ENCODE data around the gene OSBP2.

Gene OSBP2

GRCh38 chr22:30892286-30892685 is 197.6 kb downstream of the OSBP2 start:
- Histone ChIP-seq H3K36me3 (replicated peaks) (no peaks in the 10 kb centered on the region), H3K9me3 (no peaks in the 10 kb centered on the region), H3K4me3 (no peak overlapping the region), H3K27me3 (ENCODE audit: low read depth) (no peaks in the 10 kb centered on the region), H3K4me1 (no peaks in the 10 kb centered on the region)
- in situ Hi-C loops (cut with MboI; ENCODE audit: low sequenced_read_pairs) = no loop called here
- no peak for DNase-seq (ENCODE audit: low spot score in 2 of 2)

GRCh38 chr22:30892731-30893221 is 198.1 kb downstream of the OSBP2 start:
- Histone ChIP-seq H3K9me3 (no peaks in the 10 kb centered on the region), H3K27me3 (ENCODE audit: low read depth) (no peaks in the 10 kb centered on the region), H3K4me1 (no peaks in the 10 kb centered on the region), H3K4me3 (no peak overlapping the region), H3K36me3 (replicated peaks) (no peaks in the 10 kb centered on the region)
- in situ Hi-C loops (cut with MboI; ENCODE audit: low sequenced_read_pairs) = no loop called here
- DNase-seq (ENCODE audit: low spot score in 2 of 2) = peak in 1 of 2 experiments; percentile 3

DNA sequence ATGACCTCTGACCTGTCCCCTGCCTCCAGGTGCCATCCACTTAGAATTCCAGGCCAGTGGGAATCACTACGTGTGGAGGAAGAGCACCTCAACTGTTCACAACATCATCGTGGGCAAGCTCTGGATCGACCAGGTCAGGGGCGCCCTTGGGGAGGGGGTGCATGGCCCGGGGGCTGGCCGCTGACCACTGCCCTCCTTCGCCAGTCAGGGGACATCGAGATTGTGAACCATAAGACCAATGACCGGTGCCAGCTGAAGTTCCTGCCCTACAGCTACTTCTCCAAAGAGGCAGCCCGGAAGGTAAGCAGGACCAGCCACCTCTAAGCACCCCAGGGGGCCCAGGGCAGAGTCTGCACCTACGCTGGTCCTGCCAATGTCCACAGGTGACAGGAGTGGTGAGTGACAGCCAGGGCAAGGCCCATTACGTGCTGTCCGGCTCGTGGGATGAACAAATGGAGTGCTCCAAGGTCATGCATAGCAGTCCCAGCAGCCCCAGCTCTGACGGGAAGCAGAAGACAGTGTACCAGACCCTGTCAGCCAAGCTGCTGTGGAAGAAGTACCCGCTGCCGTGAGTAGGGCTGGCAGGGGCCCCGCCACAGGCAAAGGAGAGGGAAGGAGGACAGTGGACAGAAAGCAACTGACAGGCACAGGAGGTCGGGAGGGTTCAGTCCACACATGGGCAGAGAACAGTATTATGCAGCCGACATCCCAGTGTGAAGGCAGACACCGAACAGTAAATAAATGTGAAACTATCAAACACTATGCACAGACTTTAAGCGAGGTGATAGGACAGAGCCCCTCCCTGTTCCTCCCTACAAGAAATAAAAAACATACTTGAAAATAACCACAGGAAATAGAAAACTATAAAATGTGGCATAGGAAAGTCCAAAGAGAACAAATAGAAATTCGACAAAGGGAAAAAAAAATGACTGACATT is 199.0 kb downstream of the OSBP2 start:
- in situ Hi-C loops (cut with MboI; ENCODE audit: low sequenced_read_pairs) = no loop called here
- Histone ChIP-seq H3K27me3 (ENCODE audit: low read depth) (no peaks in the 10 kb centered on the region), H3K36me3 (replicated peaks) (no peaks in the 10 kb centered on the region), H3K9me3 (no peaks in the 10 kb centered on the region), H3K4me3 (no peak overlapping the region), H3K4me1 (no peaks in the 10 kb centered on the region)
- DNase-seq (ENCODE audit: low spot score in 2 of 2) = no peak

- in situ Hi-C loops (cut with MboI; ENCODE audit: low sequenced_read_pairs) = no loop called here
- Histone ChIP-seq H3K4me1 (no peaks in the 10 kb centered on the region), H3K36me3 (replicated peaks) (no peaks in the 10 kb centered on the region), H3K9me3 (no peaks in the 10 kb centered on the region), H3K27me3 (ENCODE audit: low read depth) (no peaks in the 10 kb centered on the region), H3K4me3 (no peak overlapping the region)
- DNase-seq (ENCODE audit: low spot score in 2 of 2) = no peak
Measured at GRCh38 chr22:30894371-30894740, 199.7 kb downstream of the OSBP2 start.

DNA sequence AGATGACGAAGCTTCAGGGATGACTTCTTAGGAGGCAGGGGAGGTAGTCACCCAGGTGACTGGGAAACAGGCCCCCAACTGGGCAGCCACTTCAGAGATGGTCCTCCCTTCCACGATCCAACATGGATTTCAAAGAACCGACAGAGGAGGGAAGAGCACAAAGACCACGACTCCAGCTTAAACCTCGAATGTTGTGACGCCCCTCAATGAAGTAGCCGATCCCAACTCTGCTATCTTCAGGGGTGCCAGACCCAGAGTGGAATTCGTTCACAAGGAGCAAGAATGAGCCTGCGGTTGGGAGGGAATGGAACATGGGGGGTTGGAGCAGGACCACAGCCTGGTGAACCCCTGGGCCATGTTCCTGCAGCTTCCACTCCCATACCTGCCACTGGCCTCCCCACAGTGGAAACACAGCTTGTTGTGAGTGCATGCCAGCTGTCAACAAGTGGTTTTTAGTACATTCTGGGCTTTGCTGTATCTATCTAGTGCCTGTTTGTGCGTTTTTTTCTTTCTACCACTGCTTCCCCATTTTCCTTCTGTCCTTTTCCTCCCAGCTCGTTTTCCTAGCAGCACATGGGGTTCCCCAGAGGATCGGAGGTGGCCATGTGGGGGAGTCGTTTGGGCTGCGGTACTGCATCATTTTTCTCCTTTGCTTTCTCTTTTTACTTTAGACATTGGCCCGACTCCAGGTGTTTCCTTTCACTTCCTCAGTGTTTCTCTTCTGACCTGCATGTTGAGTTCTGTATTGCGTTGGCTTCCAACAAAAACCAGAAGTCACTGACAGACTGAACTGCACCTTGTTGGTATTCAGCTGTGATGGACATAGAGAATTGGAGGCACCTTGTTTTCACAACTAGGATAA is 208.1 kb downstream of the OSBP2 start:
- H3K9me3 ChIP-seq = no peaks in the 10 kb centered on the region
- H3K4me3 ChIP-seq = no peak overlapping the region
- no peaks in the 10 kb centered on the region for H3K4me1 ChIP-seq
- H3K36me3 ChIP-seq (replicated peaks) = no peaks in the 10 kb centered on the region
- DNase-seq (ENCODE audit: low spot score in 2 of 2) = no peak
- H3K27me3 ChIP-seq (ENCODE audit: low read depth) = no peaks in the 10 kb centered on the region
- in situ Hi-C loops (cut with MboI; ENCODE audit: low sequenced_read_pairs) = no loop called here

DNA sequence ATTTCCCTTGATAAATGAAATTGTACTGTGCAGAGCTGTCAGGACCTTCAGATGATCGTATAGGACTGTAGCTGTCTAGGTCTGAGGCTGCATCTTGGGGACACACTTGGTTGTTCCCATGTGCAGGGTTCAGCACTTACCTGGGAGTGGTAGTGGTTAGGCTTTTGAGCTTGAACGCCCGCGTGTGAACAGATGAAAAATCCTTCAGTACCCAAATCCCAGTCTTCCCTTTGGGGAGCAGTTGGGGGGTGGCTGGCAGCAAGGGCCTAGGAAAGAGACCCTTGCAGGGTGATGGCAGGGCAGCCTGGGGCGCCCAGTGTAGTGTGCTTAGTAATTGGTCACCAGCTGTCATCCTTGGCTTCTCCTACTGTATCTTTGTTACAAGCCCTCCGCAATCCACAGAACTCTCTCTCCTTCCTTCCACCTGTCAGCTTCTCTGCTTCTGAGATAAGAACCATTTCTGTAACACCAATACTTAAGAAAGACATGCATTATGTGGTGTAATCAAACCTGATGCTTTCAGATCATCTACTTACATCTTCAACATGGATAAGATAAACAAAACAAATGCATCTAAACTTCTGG is 209.3 kb downstream of the OSBP2 start:
- in situ Hi-C loops (cut with MboI; ENCODE audit: low sequenced_read_pairs) = no loop called here
- Histone ChIP-seq H3K4me3 (no peak overlapping the region), H3K36me3 (replicated peaks) (no peaks in the 10 kb centered on the region), H3K9me3 (no peaks in the 10 kb centered on the region), H3K4me1 (no peaks in the 10 kb centered on the region), H3K27me3 (ENCODE audit: low read depth) (no peaks in the 10 kb centered on the region)
- no peak for DNase-seq (ENCODE audit: low spot score in 2 of 2)

DNA sequence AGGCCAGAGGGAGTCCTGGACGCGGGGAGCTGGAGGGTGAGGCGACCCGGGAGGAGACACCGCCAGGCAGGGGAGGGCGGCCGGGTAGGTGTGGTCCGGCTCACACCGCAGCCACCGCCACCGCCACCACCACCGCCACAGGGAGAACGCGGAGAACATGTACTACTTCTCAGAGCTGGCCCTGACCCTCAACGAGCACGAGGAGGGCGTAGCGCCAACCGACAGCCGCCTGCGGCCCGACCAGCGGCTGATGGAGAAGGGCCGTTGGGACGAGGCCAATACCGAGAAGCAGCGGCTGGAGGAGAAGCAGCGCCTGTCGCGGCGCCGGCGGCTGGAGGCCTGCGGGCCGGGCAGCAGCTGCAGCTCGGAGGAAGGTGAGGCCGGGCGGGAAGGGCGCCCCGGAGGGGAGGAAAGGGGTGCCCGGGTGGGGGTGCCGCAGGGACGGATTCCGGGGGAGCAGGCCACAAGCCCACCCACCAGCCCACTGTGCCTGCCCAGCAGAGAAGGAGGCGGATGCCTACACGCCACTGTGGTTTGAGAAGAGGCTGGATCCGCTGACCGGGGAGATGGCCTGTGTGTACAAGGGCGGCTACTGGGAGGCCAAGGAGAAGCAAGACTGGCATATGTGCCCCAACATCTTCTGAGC is 211.1 kb downstream of the OSBP2 start:
- H3K36me3 ChIP-seq (replicated peaks) = no peaks in the 10 kb centered on the region

DNA sequence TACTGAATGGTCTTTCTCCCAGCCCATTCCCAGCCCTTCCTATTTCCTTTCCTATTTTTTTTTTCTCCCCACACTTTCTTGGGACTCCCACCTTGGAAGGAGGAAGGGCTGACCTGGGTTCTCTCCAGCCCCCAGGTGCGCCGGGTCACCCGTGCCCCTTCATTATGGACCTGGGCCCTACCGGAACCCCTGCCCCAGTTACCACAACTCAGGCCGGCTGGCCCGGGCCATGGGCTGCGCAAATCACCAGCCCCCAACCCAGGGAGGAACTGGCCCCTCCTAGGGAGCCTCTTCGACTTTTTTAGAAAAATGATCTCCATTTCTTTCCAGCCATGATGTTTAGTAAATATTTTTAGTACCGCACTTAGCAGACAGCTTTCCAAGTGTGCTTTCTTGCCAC is 211.7 kb downstream of the OSBP2 start:
- Histone ChIP-seq H3K9me3 (no peaks in the 10 kb centered on the region), H3K4me1 (no peaks in the 10 kb centered on the region), H3K36me3 (replicated peaks) (no peaks in the 10 kb centered on the region), H3K4me3 (no peak overlapping the region), H3K27me3 (ENCODE audit: low read depth) (no peaks in the 10 kb centered on the region)
- no peak for DNase-seq (ENCODE audit: low spot score in 2 of 2)
- in situ Hi-C loops (cut with MboI; ENCODE audit: low sequenced_read_pairs) = no loop called here

More for the DNA sequence above, 211.1 kb downstream of the OSBP2 start:
- Histone ChIP-seq H3K4me1 (no peaks in the 10 kb centered on the region), H3K27me3 (ENCODE audit: low read depth) (no peaks in the 10 kb centered on the region), H3K4me3 (no peak overlapping the region), H3K9me3 (no peaks in the 10 kb centered on the region)
- DNase-seq (ENCODE audit: low spot score in 2 of 2) = no peak
- in situ Hi-C loops (cut with MboI; ENCODE audit: low sequenced_read_pairs) = no loop called here

GRCh38 chr22:30906946-30907345 is 212.3 kb downstream of the OSBP2 start:
- Histone ChIP-seq H3K27me3 (ENCODE audit: low read depth) (no peaks in the 10 kb centered on the region), H3K9me3 (no peaks in the 10 kb centered on the region), H3K4me3 (no peak overlapping the region), H3K36me3 (replicated peaks) (no peaks in the 10 kb centered on the region), H3K4me1 (no peaks in the 10 kb centered on the region)
- DNase-seq (ENCODE audit: low spot score in 2 of 2) = no peak
- in situ Hi-C loops (cut with MboI; ENCODE audit: low sequenced_read_pairs) = no loop called here

GRCh38 chr22:30908051-30908461 is 213.4 kb downstream of the OSBP2 start:
- Histone ChIP-seq H3K9me3 (no peaks in the 10 kb centered on the region), H3K4me3 (no peak overlapping the region), H3K4me1 (no peaks in the 10 kb centered on the region), H3K27me3 (ENCODE audit: low read depth) (no peaks in the 10 kb centered on the region), H3K36me3 (replicated peaks) (no peaks in the 10 kb centered on the region)
- no peak for DNase-seq (ENCODE audit: low spot score in 2 of 2)
- in situ Hi-C loops (cut with MboI; ENCODE audit: low sequenced_read_pairs) = no loop called here

DNA sequence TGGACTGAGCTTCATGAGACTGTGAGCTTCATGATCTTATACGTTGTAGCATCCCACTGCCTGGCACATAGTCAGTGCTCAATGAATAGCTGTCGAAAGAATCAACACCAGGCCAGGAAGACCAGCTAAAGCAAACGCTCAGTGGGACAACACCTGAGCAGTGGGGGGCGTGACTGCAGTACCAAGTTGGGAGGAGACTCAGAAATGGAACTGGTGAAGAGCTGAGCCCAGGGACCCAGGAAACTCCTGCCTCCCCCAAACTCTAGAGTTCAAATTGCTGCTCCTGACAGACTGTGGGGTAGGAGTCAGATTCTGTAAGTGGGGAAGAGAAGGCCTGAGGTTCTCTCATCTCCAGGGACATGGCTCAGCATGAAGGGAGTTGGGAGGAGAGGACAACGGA is 214.6 kb downstream of the OSBP2 start:
- no peaks in the 10 kb centered on the region for H3K9me3 ChIP-seq
- in situ Hi-C loops (cut with MboI; ENCODE audit: low sequenced_read_pairs) = no loop called here
- H3K4me1 ChIP-seq = no peaks in the 10 kb centered on the region
- H3K27me3 ChIP-seq (ENCODE audit: low read depth) = no peaks in the 10 kb centered on the region
- no peak for DNase-seq (ENCODE audit: low spot score in 2 of 2)
- no peak overlapping the region for H3K4me3 ChIP-seq
- H3K36me3 ChIP-seq (replicated peaks) = no peaks in the 10 kb centered on the region

GRCh38 chr22:30910358-30910757 is 215.7 kb downstream of the OSBP2 start:
- Histone ChIP-seq H3K36me3 (replicated peaks) (no peaks in the 10 kb centered on the region), H3K9me3 (no peaks in the 10 kb centered on the region), H3K27me3 (ENCODE audit: low read depth) (no peaks in the 10 kb centered on the region), H3K4me1 (no peaks in the 10 kb centered on the region), H3K4me3 (no peak overlapping the region)
- DNase-seq (ENCODE audit: low spot score in 2 of 2) = no peak
- in situ Hi-C loops (cut with MboI; ENCODE audit: low sequenced_read_pairs) = no loop called here

- Histone ChIP-seq H3K36me3 (replicated peaks) (no peaks in the 10 kb centered on the region), H3K4me1 (peaks cover 5% of the 10 kb centered on the region; the same call in 1 of the 2 replicates), H3K9me3 (no peaks in the 10 kb centered on the region), H3K4me3 (no peak overlapping the region), H3K27me3 (ENCODE audit: low read depth) (no peaks in the 10 kb centered on the region)
- in situ Hi-C loops (cut with MboI; ENCODE audit: low sequenced_read_pairs) = no loop called here
- no peak for DNase-seq (ENCODE audit: low spot score in 2 of 2)
Measured at GRCh38 chr22:30918761-30919160, 224.1 kb downstream of the OSBP2 start.
